Muscle of back (tissue), 13 donors: ENCODE results near the gene ANKRD17. TPM values are rescaled to one million over a fixed set of nuclear protein-coding genes. Genes with fewer than 3 reads are reported as not detected.
"Not testable (repeated sequence)": the region's sequence is repeated elsewhere in the genome, so short reads cannot be mapped to it uniquely, and the experiment has no call there.

Experiments used
- DNase-seq, 3 donors: peaks; one replicate each; pipeline versions ENCODE4 v3.0.0 to v3.0.0-alpha.2; 2013
- long read RNA-seq, 9 donors: transcript quantifications; one replicate each; lab custom pipeline, GENCODE V29; 2026
- polyA plus RNA-seq, 10 donors: library from polyadenylated mRNA; unstranded; fragments of 120-200 nt; gene quantifications; one replicate each; pipeline ENCODE4 v1.2.1, GENCODE V29; 2013; ENCODE audit not compliant: insufficient read length in 10 of 10

Gene ANKRD17, protein sequence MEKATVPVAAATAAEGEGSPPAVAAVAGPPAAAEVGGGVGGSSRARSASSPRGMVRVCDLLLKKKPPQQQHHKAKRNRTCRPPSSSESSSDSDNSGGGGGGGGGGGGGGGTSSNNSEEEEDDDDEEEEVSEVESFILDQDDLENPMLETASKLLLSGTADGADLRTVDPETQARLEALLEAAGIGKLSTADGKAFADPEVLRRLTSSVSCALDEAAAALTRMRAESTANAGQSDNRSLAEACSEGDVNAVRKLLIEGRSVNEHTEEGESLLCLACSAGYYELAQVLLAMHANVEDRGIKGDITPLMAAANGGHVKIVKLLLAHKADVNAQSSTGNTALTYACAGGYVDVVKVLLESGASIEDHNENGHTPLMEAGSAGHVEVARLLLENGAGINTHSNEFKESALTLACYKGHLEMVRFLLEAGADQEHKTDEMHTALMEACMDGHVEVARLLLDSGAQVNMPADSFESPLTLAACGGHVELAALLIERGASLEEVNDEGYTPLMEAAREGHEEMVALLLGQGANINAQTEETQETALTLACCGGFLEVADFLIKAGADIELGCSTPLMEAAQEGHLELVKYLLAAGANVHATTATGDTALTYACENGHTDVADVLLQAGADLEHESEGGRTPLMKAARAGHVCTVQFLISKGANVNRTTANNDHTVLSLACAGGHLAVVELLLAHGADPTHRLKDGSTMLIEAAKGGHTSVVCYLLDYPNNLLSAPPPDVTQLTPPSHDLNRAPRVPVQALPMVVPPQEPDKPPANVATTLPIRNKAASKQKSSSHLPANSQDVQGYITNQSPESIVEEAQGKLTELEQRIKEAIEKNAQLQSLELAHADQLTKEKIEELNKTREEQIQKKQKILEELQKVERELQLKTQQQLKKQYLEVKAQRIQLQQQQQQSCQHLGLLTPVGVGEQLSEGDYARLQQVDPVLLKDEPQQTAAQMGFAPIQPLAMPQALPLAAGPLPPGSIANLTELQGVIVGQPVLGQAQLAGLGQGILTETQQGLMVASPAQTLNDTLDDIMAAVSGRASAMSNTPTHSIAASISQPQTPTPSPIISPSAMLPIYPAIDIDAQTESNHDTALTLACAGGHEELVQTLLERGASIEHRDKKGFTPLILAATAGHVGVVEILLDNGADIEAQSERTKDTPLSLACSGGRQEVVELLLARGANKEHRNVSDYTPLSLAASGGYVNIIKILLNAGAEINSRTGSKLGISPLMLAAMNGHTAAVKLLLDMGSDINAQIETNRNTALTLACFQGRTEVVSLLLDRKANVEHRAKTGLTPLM (N-terminal part only)
- 10 to 100 TPM; 41.7 to 62.9 (median 48.5) TPM for polyA plus RNA-seq
- long read RNA-seq, donor 1, partial matches to known transcripts, result 11 of 11 reads
- long read RNA-seq, donor 1, other reads (novel, unspliced or antisense), result 0 of 11 reads
- long read RNA-seq, donor 2, result 0 reads
- long read RNA-seq, donor 3, result 0 reads
- long read RNA-seq, donor 4, result 0 reads
- long read RNA-seq, donor 5, partial matches to known transcripts, result 31 of 32 reads
- long read RNA-seq, donor 5, other reads (novel, unspliced or antisense), result 0 of 32 reads
- long read RNA-seq, donor 6, partial matches to known transcripts, result 14 of 14 reads
- long read RNA-seq, donor 6, other reads (novel, unspliced or antisense), result 0 of 14 reads
- long read RNA-seq, donor 7, partial matches to known transcripts, result 27 of 28 reads
- long read RNA-seq, donor 7, other reads (novel, unspliced or antisense), result 0 of 28 reads
- long read RNA-seq, donor 8, result 0 reads
- long read RNA-seq, donor 9, result 0 reads

- peak; percentile 93 to 99 (median 96) for DNase-seq
These were observed at the start of gene ANKRD17 for GRCh38 chr4:73258686-73259570. ANKRD17 (minus strand) TSS chr4:73258798; CDS start chr4:73258668, 130 bp downstream.

DNA sequence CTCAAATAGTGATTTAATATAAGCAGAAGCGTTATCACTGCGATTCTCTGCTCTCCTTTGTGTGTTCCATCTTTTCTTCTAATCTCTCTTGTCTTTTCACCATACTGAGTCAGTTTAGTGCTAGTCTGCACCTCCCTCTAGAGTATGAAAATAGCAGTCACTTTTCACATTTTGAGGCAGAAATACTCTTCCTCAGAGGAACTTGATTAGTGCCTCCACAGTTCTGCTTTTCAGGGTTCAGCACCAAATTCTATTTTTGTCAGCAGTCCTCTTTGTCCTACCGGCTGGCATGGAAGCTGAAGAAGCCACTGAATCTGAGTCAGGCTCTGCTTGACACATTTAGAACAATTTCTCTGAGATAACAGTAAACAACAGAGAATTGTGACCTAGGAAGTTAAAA, 49.7 kb upstream of the ANKRD17 start:
- DNase-seq, result peak in 2 of 3 donors; percentile 10 to 13

GRCh38 chr4:73303711-73304110, 45.1 kb upstream of the ANKRD17 start:
- DNase-seq, result no peak

DNA sequence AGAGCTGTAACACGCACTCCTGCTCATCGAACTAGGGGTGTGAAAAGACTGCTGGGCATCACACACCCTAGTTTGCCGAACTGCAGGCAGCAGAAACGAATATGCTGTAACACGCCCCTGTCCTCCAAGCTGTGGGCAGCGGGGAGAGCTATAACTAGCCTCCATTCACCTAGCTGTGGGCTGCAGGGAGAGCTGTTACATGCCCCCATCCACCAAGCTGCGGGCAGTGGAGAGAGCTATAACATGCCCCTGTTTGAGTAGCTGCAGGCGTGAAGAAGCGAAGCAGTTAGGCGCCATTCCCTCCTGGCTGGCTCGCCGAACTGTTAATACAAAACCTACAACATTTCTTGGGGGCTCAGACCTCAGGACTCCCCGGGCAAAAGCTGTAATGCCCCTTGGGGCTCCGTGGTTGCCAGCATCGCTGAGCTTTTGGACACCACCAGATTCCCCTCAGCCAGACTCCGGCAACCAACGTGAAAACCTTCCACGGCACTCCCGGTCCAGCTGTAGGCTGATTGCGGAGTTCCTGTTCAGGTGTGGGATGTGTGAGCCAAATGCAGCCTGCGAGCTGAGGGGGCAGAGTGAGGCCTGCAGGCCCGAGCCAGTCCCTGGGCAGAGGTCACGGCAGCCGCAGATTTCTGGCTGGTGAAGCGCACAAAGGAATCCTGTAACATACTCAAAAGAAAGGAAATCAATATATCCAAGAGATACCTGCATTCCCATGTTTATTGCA, 41.1 kb upstream of the ANKRD17 start:
- no peak for DNase-seq

DNA sequence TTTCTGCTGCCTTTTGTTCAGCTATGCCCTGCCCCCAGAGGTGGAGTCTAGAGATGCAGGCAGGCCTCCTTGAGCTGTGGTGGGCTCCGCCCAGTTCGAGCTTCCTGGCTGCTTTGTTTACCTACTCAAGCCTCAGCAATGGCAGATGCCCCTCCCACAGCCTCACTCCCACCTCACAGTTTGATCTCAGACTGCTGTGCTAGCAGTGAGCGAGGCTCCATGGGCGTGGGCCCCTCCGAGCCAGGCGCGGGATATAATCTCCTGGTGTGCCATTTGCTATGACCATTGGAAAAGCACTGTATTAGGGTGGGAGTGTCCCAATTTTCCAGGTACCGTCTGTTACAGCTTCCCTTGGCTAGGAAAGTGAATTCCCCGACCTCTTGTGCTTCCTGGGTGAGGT, 34.1 kb upstream of the ANKRD17 start:
- DNase-seq, result not testable (repeated sequence)

DNA sequence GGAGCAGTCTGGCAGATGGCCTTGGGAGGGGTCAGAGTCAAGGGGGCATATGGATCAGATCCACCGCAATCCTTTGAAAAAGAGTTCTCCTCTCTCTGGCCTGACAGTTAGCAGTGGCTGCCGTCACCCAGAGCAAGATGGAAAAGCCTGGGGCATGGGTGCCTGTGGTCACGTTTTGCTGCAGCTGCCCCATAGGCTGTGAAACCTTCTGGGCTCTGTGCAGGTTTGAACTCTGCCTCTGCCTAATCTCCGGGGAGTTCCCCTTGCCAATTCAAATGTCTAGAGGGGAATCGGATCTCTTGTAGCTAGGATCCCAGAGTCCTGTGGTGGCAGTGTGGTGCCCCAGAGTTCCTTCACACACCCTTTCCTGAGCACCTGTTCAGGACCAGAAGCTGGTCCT, 23.4 kb upstream of the ANKRD17 start:
- DNase-seq, result no peak

- no peak for DNase-seq
These were observed 22.8 kb upstream of the ANKRD17 start for GRCh38 chr4:73281396-73281795.

GRCh38 chr4:73277201-73277600, 18.6 kb upstream of the ANKRD17 start:
- no peak for DNase-seq

DNA sequence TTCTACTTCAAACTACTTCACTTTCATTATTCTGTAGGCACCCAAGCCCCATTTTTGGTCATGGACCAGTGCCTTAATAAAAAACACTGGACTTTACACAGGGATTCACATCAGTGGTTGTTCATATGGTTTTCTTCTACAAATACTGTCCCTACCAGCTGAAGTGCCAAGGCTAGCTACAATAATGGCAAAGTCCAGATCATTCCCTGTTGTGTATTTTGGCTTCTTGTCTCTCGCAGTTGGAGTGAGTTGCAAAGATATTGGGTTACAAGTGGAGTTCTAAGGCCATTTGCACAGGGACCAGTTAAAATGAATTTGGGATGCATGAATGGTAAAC, 16.7 kb upstream of the ANKRD17 start:
- DNase-seq, result no peak

DNA sequence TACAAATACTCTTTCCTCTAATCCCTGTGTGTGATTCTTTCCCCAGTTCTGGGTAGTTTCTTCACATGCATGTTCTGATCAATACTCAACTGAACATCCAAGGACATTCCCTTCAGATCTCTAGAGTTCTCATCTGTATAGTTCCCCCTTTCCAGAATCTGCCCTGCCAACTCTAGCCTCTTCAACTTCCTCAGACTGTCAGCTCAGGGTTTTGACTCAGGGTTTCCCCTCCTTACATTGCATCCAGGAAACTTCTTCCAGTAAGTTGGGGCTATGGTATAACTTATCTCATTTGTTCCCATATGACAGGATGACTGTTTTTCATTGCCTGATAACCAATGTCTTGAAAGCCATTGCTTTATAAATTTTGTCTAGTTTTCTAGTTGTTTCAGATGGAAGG, 14.2 kb upstream of the ANKRD17 start:
- DNase-seq, result no peak

DNA sequence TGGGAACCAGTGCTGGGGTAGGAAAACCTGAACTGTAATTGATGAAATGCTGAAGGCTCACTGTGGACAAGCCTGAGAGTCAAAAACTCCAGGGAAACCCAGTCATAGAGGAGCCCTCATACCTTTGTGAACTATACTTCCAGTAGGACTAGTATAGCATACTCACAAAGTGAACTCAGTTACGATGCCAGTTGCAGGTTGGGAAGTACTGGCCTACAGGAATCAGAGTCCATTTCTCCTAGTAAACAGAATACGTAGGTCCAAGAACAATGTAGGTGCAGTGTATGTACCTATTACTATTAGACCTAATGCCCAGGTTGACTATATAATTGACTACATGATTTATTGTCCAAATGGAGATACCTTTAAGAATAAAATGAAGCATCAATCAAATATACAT, 8.5 kb upstream of the ANKRD17 start:
- DNase-seq, result no peak

GRCh38 chr4:73259571-73260090, 1.0 kb upstream of the ANKRD17 start:
- no peak for DNase-seq

GRCh38 chr4:73258436-73258685, 237 bp downstream of the ANKRD17 start:
- DNase-seq, result peak in 1 of 3 donors; percentile 89

GRCh38 chr4:73257651-73258435, 755 bp downstream of the ANKRD17 start:
- DNase-seq, result peak; percentile 43 to 89 (median 74)

DNA sequence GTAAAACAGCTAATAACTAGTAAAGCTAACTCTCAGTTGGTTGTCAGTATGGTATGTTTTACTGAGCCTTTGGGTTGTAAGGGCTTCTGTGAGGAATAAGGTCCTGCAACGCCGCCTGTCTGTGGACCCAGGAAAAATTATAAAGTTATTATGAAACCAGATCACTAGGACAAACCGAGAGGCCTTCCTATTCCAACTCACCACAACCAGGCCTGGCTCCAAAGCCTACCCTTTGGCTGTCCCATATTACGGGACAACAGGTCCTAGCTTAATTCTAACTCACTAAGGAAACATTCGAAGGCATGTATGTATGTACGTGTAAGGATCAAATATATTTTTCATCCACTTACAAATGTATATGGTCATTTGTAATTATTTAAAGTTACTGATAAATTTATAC, 1.4 kb downstream of the ANKRD17 start:
- DNase-seq, result peak; percentile 83 to 92 (median 85)

GRCh38 chr4:73255847-73256246, 2.8 kb downstream of the ANKRD17 start:
- not testable (repeated sequence) for DNase-seq

DNA sequence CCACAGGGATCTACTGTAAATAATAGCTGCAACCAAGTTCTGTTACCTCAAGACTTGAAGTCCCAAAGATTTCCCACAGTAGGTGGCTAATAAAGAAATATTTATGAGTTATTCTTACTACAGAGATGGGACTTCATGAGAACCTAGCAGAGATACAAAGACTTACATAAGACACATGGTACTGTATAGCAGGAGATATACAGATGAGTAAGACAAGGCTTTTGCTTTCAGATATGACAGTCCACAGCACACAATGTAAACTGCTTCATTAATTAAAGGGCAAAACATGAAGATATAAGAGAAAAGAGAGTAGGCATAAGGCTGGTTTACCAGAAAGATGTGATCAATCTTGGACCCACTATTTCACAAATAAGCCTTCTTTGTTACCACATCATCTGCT, 6.6 kb downstream of the ANKRD17 start:
- DNase-seq, result no peak

- DNase-seq, result no peak
These were observed 7.2 kb downstream of the ANKRD17 start for GRCh38 chr4:73251384-73251783.
